A204.1 (cell line): ENCODE results near the gene RNPEPL1.
A peak's percentile ranks its signal among the peaks of the same experiment; 100 is the strongest.

Source experiments
- FAIRE-seq: peaks from 2 replicates; lab custom pipeline; 2012; peaks lifted over from hg19 to GRCh38; lab: Jason Lieb, UNC

Gene RNPEPL1

DNA sequence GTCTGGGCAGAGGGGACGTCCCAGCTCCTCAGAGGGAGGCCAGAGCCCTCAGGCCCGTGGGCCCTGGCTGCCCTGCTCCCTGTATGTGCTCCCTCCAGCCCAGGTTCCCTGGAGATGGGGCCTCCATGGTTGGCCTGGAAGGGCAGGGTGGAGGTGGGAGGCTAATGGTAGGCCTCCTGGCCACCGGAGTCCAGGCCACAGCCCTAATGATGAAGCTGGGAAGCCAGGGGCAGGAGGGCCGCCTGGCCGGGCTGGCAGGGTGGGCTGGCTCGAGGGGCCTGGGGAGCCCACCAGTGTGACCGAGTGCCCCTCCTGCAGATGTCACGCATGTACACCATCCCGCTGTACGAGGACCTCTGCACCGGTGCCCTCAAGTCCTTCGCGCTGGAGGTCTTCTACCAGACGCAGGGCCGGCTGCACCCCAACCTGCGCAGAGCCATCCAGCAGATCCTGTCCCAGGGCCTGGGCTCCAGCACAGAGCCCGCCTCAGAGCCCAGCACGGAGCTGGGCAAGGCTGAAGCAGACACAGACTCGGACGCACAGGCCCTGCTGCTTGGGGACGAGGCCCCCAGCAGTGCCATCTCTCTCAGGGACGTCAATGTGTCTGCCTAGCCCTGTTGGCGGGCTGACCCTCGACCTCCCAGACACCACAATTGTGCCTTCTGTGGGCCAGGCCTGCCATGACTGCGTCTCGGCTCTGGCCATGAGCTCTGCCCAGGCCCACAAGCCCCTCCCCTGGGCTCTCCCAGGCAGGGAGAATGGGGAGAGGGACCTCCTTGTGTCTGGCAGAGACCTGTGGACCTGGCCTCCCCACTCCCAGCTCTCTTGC, 9.2 kb downstream of the RNPEPL1 start:
- no peak for FAIRE-seq

GRCh38 chr2:240578110-240578450, 9.8 kb downstream of the RNPEPL1 start:
- FAIRE-seq: no peak

DNA sequence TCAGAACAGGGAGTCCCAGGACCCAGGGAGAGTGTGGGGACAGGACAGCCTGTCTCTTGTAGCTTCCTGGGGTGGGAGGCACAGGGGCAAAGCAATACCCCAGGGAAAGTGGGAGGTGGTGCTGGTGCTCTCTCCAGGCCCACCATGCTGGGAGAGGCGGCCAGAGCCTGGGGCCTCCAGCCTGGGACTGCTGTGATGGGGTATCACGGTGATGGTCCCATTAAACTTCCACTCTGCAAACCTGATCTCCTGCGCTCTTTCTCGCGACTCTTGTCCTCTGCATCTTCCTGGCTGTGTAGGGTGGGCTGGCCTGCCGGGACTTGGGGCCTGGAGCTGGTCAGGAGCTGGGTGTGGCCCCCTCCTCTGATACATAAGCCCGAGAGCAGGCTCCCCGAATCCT, 10.2 kb downstream of the RNPEPL1 start:
- FAIRE-seq: no peak

- FAIRE-seq: no peak
Observed at GRCh38 chr2:240579071-240579762, 10.9 kb downstream of the RNPEPL1 start.

- FAIRE-seq: no peak
Observed at GRCh38 chr2:240579771-240580614, 11.7 kb downstream of the RNPEPL1 start.

GRCh38 chr2:240581811-240582210, 13.5 kb downstream of the RNPEPL1 start:
- FAIRE-seq: no peak

GRCh38 chr2:240582781-240583180, 14.5 kb downstream of the RNPEPL1 start:
- FAIRE-seq: peak; percentile 95

DNA sequence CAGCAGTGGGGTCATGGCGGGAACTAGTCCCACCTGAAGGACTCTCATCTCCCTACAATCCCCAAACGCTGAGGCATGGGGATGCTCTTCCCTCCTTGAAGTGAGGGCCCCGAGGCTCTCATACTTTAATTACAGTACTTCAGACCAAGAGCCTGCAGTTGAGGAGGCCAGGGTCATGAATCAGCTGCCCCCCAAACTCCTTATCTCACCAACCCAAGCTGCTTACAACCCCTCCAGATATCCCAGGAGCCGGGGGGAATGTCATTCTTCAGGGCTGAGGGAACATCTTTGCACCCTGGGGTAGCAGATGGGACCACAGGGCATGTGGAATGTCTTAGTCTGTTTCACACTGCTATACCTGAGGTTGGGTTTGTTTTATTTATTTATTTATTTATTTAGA, 15.5 kb downstream of the RNPEPL1 start:
- FAIRE-seq: no peak

DNA sequence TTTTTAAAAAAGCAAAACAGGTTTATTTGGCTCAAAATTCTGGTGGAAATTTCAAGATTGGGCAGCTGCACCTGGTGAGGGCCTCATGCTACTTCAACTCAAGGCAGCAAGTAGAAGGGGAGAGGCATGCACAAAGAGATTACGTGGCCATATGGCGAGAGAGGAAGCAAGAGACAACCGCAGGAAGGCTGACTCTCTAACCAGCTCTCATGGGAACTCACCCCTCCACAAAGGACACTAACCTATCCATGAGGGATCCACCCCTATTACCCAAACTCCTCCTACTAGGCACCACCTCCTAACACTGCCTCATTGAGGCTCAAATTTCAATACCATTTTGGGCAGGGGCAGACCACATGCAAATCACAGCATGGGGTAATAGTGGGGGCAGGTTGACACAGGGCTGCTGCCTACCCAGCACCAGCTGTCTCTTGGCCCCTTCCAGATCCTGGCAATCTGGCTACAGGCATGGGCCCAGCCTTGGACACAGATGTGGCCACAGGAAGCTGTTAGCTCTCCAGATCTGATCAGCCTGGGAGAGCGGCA, 16.3 kb downstream of the RNPEPL1 start:
- no peak for FAIRE-seq

DNA sequence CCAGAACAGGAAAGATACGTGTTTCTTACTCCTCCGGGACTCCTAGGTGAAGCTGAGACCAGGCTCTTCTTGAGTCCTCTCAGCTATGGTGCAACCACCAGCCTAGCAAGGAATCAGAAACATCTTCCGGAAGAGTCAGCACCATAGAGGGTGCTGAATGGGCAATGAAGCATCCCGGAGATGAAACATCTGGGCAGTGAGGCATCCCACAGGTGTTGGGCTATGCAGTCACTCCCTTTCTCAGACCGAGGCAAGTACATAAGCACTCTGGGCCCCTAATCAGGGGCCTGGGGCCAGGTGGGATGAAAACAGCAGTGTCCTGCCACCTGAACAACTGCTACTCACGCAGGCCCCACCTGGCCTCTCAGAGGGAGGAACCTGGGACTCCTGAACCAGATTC, 16.8 kb downstream of the RNPEPL1 start:
- no peak for FAIRE-seq

GRCh38 chr2:240585681-240586197, 17.5 kb downstream of the RNPEPL1 start:
- no peak for FAIRE-seq

GRCh38 chr2:240586198-240586918, 18.1 kb downstream of the RNPEPL1 start, which contains the start of gene CAPN10:
CAPN10 (plus strand) TSS chr2:240586734; CDS start chr2:240586912, 178 bp downstream.
- peak; percentile 84 for FAIRE-seq

- FAIRE-seq: no peak
Observed at GRCh38 chr2:240586919-240587800, 18.9 kb downstream of the RNPEPL1 start.

DNA sequence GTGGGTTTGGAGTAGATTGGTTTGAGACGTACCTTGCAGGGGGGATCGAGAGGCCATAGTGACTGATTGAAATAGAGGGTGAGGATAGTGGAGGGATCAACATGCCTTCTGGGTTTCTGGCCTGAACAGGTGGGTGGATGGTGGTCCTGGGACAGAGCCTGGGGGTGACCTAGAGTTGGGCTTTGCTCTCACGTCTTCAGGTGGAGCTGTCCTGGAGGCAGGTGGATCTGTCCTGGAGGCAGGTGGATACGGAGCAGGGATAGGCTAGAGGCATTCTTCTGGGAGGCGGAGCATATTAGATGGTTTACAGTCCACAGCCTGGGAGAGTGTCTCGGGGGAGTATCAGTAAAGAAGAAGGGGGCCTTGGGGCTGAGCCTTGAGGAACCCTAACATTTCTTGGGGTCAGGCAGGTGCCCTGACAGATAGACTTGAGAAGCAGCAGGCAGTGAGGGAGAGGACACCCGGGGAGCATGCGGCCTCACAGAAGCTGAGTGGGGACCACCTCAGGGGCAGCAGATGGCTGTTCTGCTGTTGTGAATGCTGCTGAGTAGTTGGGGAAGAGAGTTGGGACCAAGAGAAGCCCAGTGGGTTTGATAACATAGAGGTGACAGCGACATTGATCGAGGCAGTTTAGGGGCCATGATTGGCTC, 19.8 kb downstream of the RNPEPL1 start:
- no peak for FAIRE-seq

DNA sequence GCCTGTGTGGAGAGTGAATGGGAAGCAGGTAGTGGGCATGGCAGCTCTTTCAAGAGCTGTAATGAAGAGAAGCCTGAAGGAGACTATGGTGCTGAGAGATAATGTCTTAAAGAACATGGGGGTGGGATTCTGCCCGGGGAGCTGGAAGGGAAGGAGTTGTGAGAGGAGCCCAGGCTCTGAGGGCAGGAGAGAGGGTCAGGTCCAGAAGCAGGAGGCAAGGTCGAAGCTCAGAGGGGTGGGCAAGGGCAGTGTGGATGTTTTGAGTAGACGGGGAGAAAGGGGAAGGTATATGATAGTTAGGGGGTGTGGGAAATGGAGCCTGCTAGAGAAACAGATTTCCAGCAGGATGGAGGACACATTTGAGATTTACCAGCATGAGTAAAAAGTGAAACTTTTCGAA, 20.4 kb downstream of the RNPEPL1 start:
- FAIRE-seq: no peak

- no peak for FAIRE-seq
Observed at GRCh38 chr2:240589375-240589774, 21.1 kb downstream of the RNPEPL1 start.

DNA sequence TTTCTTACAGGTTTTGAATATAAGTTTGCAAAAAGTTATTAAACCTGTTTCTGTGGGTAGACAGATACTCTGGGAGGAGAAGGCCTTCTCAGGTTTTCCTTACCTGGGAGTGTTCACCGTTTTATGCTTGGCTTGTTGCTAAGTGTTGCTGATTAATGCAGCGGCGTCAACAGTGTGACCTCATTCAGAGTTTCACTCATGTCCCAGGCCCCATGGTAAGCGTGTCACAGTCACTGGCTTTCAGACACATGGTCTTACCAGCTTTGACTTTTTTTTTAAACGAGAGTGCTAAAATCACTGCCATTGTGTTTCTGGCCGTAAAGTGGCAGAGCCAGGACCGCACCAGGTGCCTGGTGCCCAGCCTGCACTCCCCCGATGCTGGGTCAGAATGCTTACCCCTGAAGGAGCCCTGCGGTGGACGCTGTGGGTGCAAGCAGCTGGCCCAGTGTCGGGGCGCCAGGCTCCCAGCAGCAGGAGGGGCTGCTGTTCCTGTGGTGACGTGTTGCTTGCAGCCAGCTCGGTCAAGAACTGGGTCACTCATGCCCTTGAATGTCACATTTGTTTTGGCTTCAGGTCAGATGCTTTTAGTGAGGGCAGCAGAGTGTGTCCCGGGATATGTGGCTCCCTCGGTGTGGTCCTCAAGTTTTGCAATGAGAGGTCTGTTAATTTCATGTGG, 21.7 kb downstream of the RNPEPL1 start:
- no peak for FAIRE-seq

- FAIRE-seq: no peak
Observed at GRCh38 chr2:240590681-240591111, 22.4 kb downstream of the RNPEPL1 start.

DNA sequence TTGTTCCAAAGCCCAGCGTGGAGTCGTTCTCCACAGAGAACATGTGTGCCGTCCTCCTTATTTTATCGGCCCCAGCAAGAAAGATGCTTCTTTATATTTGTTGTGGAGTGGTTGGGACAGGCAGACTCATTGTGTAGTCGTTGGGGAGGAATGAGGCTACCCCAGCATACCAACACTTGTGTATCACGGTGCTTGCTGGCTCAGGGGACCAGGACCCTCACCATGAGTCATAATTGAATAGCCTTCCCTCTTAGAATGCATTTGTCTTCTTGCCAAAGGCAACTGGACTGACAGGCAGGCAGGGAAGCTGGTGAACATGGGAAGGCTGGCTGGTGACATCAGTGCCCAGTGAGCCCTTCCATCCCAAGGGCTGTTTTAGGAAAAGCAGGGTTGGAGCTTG, 22.9 kb downstream of the RNPEPL1 start:
- no peak for FAIRE-seq
